ENCODE measurements around the gene JPH2. TPM values are rescaled to one million over a fixed set of nuclear protein-coding genes. Genes with fewer than 3 reads are reported as not detected.
A peak's percentile ranks its signal among the peaks of the same experiment; 100 is the strongest.
"Not testable (repeated sequence)": the region's sequence is repeated elsewhere in the genome, so short reads cannot be mapped to it uniquely, and the experiment has no call there.

JPH2 gene
- total RNA-seq, 1 donor from 2014 or later = 0.16 TPM

DNA sequence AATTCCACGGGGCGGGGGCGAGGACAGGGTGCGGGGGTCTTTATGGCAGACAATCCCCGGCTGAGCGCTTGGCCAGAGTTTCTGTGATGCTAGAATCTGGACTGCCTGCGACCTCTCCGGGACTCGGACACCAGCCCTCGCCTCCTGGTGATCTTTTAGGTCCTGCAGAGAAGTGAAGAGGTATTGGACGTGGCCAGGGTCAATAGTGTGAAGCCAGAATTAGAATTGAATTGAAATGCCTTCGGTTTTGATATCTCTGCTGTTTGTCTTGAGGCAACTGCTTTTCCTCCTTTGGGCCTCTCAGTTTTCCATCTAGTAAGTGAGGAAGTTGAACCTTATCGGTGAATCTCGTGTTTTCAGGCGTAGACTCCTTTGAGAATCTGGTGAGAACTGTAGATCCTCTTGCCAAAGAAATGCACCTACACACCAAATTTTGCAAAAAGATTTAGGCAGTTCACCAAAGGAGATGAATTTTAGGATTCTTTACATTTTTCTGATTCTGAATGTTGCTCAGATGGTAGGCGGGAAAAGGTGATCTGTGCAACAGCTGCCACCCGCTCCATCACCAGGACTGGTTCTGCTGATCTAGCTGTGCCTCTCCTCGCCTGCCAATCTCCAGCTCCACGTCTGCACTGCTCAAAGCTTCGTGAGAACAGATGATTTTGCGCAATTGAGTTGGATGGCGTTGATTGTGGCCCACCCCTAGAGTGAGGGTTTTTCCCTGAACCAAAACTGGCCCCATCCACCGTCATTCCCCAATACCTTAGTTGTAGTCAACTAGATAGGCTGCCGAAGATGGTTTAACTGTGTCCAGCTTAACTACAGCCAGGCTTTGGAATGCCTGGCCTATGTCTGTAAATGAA is 24.4 kb upstream of the JPH2 start:
- peak; percentile 9 for DNase-seq

DNA sequence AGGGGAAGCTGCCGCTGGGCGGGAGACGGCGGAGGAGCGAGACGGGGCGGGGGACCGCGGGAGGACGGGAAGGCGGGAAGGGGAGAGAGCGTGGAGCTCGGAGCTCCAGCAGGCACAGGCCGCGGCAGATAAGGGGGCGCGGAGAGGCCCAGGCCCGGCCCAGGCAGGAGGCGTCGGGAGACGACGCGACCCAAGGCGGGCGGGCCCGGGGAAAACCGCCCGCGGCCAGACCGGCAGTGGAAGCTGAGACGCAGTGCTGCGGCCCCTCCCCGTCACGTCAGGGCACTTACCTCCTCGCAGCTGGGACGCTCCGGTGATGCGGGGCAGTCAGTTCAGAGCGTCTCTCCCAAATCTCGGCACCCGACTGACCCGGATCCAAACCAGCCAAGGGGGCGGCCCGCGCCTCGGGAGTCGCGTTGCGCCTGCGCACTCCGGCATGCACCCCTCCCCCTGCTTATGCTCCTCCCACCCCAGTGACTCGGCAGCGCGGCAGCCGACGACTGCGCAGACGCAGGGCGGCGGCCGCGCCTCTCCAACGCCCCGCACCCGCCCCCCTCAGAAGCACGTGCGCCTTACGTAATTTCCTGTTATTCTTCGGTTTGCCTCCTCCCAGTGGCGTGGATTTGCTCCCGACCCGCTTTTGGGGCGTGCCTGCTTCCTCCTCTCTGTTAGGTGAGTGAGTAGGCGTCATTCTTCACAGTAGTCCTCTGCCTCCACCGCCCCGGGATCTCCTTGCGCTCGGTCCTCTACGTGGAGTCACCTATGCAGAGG is 23.6 kb upstream of the JPH2 start, which contains the start of gene OSER1:
OSER1 (minus strand) TSS at position 366 of the 771 bp plus-strand sequence. CDS start 3,814 bp downstream, outside the sequence.
- DNase-seq = peak; percentile 96

DNA sequence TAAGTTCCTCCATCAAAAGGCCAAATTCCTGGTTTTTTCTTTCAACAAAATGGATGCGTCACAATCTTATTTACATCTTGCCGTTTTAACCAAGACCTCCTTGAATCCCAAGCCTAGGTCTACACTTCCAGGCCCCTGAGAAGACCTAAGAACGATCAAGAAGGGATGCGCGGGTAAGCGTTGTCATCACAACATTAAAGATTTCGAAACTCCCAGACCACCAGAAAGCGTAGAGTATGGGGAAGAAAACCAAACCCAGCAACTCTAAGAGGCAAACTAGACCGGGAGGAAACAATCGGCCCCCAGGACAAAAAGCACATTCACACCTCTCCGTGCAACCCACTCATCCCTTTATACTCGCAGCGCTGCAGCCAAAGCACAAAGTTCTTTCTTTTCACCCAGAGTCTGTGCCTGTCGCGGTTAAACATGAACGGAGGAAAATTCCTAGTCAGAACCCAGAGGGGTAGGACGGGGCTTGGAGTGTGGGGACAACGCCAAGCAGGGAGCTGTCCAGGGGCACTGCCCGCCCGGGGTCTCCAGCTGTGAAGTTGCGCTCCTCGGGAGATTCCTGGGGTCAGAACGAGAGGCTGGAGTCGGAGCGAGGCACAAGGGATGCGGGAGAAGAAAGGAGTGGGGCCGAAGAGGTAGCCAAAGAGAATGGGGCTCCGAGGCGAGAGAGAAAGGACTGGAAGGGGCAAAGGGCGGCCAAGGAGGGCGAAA is 22.9 kb upstream of the JPH2 start:
- no peak for DNase-seq

DNA sequence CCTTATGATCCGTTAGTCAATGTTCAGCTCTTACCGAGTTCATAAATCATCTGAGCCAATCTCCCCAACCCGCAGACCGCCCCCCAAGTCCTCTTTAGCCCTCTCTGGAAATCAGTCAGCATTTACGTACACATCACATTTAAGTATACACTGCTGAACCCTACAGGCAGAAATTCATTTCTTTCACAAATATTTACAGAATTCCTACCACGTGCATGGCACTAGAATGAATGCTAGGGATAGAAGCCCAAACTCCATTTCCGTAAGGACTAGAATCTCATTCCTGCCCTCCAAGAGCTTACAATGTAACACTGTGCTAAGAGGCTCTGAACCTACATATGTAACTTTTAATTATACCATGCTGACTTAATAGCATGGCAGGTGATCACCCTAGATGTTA is 21.8 kb upstream of the JPH2 start:
- no peak for DNase-seq

DNA sequence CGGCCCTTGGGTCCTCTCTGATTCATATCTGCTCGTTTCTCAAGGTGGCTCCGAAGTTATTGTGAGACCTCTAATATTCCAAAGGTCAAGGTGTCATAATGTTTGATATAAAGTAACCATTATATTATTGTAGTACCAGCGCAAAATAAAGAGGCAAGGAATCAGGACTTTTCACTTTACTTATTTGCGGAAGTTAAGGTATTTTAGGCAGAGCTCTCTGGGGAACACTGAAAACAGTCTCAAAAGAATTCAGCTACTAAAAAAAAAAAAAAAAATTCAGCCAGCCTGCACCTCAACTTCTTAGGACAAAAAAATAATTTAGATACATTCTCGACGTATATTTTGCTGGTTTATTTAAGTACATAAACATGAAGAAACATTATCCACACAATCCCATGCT is 21.2 kb upstream of the JPH2 start:
- DNase-seq = no peak

DNA sequence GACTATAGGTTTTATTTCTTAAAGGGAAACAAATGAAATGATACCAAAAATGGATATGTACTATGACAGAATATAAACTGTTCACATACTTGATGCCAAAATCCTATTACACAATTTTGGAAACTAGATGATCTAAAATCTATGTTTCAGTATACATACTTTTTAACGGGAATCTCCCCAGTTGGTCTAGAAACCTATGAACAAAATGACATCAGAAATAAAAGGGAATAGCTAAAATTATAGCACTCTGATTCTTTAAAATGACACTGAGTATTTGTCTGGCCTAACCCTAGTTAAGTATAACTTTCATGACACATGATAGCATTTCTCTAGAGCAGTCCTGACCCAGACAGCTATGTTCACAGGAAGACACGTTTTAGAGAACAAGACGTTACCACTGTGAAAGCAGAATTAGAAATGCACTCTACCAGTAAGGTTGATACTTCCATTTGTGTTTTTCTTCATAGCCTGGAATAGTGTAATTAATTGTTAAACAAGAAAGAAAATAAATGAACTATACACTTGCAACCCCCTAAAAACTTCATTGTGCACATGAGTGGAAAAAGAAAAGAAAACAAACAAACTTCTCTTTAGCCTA is 20.2 kb upstream of the JPH2 start:
- no peak for DNase-seq

DNA sequence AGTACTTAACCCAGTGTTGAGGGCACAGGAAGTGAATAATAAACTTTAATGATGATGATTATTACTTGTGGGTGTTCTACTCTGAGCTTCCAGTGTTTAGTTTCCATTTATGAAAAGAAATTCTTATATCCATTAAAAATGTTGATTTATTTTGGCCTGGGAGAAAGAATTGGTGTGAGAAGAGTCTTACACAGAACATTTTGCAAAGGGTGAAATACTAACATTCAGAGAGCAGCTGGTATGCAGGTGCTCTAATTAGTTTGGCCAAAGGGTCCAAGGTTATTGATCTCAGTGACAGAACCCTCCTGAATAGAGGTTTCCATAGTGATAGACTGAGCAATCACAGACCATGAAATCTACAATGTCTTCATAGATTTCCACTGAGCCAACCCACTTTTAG is 19.1 kb upstream of the JPH2 start:
- DNase-seq = no peak

DNA sequence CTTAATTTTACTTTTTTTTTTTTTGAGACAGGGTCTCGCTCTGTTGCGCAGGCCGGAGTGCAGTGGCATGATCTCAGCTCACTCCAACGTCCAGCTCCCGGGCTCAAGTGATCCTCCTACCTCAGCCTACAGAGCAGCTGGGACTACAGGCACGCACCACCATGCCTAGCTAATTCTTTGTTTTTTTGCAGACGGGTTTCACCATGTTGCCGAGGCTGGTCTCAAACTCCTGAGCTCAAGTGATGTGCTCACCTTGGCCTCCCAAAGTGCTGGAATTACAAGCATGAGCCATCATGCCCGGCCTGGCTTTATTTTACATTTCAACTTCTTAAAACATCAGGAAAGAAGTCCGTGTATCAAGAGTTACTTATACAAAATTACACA is 17.8 kb upstream of the JPH2 start:
- no peak for DNase-seq

DNA sequence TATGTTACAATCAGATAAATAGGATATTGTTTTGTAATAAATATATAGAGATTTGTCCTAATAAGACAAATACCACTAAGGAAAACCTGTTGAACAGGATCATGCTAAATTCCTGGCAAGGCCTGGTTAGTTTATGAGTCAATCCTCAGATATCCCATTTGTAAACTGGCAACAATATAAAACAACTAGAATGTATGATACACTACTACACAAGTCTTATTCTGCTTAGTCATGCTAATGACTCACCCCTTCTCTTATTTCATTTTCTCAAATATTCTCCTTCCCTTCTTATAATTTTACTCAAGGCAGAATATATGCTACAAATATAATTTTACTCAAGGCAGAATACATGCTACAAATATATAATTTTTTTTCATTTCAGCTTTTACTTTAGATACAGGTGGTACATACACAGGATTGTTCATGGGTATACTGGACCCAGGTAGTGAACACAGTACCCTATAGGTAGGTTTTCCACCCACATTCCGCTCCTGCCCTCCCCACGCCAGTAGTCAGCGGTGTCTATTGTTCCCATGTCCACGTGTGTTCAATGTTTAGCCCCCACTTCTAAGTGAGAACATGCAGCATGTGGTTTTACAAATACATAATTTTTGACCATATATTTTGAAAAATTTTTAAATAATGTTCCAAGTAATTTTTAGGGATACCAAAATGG is 17.3 kb upstream of the JPH2 start:
- DNase-seq = no peak

DNA sequence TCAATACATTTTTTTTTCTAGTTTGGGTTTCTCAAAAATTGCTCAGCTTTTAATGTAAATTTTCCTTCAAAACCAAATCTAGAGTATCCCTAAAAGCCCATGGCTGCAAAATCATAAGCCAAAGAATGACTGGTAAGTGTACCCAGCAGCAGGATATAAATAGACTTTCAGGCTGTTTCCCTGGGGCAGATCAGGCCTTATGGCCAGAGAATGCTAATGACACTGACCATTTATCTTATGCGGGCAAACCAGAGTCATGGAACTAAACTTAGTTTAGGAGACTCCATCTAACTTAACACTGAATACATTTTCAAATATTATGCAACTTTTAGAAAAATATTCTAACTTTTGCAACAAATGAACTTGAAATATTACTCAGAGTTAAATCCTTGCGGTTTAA is 16.2 kb upstream of the JPH2 start:
- no peak for DNase-seq

DNA sequence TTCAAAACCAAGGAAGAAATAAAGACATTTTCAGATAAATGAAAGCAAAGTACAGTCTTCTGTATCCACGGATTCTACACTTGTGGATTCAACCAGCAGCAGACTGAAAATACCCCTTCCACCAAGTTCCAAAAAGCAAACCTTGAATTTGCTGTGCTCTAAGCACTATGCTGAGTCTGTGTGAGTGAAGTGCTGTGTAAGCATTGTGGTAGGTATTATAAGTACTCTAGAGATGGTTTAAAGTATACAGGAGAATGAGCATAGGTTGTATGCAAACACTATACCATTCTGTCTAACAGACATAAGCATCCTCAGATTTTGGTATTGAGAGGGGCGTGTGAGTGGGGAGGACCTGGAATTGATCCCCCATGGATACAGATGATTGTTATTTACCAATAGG is 14.0 kb upstream of the JPH2 start:
- DNase-seq = no peak

DNA sequence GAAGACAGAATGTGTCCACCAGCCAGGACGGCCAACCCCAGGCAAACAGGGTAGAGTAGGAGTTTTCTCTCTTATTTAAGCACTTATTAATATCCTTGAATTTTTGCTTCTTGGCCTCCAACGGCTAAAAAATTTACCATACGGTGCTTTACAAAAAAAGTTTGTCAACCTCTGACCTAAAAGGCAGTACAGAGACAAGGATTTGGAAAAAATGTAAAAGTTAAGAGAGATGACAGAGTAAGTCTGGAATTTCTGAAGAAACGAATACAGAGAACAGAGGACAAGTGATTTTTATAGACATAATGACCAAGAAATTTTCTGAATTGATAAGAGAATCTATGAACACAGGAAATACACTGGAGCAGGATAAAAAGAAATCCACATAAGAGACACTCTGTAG is 13.4 kb upstream of the JPH2 start:
- no peak for DNase-seq

DNA sequence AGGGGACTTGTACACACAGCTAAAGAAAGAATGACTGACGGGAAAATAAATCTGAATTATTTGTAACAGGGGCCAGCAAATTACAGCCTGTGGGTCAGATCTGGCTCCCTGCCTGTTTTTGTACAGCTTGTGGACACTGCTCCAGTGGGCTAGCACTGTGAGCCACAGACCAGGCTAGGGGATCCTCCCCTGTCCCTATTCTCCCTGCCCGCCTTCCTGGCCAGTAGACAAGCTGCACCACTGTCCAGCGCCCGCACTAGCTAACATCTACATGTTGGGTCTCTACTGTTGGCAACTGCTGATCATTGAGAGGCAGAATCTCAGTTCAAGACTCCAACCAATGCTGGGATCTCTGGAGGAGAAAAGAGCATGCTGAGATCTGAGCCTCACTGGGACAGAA is 12.9 kb upstream of the JPH2 start:
- DNase-seq = no peak

DNA sequence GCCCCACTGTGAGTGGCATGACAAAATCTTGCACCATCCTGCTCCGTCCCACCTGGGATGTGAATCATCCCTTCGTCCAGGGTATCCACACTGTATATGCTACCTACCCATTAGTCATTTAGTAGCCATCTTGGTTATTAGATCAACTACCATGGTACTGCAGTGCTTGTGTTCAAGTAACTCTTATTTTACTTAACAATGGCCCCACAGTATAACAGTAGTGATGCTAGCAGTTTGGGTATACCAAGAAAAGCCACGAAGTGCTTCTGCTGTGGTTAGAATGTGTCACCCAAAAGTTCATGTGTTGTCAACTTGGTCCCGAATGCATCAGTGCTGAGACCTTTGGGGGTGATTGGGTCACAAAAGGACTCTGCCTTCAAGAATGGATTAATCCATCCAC is 11.9 kb upstream of the JPH2 start:
- DNase-seq = no peak

DNA sequence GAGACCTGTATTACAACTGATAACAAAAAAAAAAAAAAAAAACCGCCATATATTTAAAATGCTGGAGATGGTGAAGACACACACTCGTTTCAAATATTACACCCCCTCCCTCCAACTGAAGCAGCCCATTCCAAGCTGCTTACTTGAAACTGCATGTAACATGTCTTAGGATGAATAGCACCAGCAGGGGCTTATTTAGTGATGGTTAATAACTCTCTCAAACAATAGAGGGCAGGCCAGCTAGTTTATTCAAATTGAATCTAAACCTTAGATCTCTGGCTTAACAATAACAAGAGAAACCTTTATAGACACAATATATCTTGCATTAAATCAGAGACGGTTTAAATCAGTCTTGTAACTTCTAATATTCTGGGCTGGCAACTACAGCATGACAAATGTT is 9.3 kb upstream of the JPH2 start:
- DNase-seq = no peak

DNA sequence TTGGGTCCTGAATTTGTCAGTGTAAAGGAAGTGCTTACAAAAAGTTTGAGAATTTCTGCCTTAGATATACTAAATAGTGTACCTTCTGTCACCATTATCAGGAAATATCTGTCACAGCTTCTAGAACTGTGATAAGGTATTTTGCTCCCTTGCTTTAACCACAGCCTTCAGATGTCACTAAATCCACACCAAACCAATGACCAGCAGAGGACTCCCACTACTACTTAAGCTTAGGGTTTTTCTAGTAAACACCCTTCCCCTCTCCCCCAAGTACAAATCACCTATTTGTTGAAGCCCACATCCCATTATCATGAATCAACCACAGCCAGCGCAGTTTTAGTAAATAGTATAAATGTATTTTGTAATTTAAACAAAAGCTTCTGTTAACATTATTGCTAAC is 8.6 kb upstream of the JPH2 start:
- no peak for DNase-seq

DNA sequence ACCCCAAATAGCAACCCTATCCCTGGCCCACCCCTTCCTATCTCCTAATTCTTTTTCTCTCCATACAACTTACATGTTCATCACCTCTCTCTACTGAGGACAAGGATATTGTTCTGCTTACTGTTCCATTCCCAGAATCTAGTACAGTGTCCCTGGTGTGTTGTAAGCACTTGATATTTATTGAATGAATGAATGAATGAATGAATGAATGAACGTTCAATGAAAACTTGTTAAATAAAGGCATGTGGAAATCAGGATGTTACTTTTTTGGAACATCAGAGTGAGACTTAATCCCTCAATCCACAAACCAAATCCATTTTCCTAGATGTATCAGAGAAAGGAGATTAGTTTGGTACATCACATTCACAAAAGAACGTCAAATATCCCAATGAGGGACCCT is 6.8 kb upstream of the JPH2 start:
- DNase-seq = no peak

DNA sequence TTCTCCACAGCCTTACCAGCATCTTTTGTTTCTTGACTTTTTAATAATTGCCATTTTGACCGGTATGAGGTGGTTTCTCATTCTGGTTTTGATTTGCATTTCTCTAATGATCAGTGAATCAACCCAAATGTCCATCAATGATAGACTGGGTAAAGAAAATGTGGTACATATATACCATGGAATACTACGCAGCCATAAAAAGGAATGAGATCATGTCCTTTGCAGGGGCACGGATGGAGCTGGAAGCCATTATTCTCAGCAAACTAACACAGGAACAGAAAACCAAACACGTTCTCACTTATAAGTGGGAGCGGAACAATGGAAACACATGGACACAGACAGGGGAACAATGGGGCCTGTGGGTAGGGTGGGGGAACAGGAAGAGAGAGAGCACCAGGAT is 4.7 kb upstream of the JPH2 start:
- DNase-seq = not testable (repeated sequence)

DNA sequence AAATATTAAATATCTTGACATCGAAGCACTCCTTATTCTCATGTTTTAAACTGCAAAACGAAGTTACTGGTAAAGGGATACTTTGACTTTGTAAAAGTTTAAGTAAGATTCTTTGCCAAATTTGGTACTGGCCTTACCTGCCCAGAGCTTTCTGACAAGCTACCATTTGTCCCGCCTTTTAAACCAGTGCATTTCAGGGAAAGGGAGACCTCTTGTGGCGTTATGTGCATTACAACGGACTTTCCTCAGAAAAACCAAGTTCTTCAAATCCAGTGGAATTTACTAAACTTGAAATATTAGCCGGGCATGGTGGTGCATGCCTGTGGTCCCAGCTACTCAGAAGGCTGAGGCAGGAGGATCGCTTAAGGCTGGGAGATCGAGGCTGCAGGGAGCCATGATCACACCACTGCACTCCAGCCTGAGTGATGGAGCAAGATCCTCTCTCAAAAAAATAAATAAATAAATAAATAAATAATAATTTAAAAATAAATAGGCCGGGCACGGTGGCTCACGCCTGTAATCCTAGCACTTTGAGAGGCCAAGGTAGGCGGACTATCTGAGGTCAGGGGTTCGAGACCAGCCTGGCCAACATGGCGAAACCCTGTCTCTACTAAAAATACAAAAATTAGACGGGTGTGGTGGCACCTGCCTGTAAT is 3.3 kb upstream of the JPH2 start:
- not testable (repeated sequence) for DNase-seq

DNA sequence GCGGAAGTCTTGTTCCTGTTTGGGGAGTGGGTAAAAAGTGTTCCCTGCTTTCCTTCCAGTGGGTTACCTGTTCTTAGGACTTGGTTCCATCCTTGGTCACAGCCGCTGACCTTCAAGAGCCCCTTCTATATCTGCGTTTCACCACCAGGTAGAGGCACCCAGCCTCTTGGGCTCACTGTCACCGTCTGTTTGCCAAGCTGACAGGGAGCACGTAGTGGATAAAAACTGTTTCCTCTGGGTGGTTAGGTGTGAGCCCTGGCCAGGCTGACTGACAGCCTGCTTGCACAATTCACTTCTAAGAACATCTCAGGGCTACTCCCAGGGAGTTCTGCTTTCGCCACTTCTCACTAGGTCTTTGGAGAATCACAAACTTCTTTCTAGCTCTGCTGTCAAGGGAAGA is 1.8 kb upstream of the JPH2 start:
- no peak for DNase-seq

All from occipital lobe (tissue), 2 donors.